Liver (tissue), 9 donors: ENCODE measurements around the gene CFAP74. TPM values are rescaled to one million over a fixed set of nuclear protein-coding genes. Genes with fewer than 3 reads are reported as not detected.

Experiments used
- DNase-seq: peaks from one replicate; pipeline ENCODE4 v3.0.0-alpha.2; 2017; ENCODE audit warnings: low spot score
- H3K27ac ChIP-seq, 2 donors: one replicate each; pipeline ENCODE4 v1.7.0; 2013; ENCODE audit warnings: inconsistent platforms in 2 of 2, low read length in 2 of 2, control low read depth in 1 of 2, low read depth in 1 of 2, mild to moderate bottlenecking in 1 of 2
- H3K27me3 ChIP-seq, 4 donors: one replicate each; pipeline versions ENCODE4 v1.6.1 to v1.7.0; 2013; ENCODE audit warnings: low read length in 3 of 4, inconsistent platforms in 1 of 4, mild to moderate bottlenecking in 1 of 4, moderate library complexity in 1 of 4; ENCODE audit not compliant: control insufficient read depth in 4 of 4, insufficient read depth in 4 of 4
- H3K36me3 ChIP-seq, 4 donors: one replicate each; pipeline versions ENCODE4 v1.6.1 to v1.7.0; 2013; ENCODE audit warnings: low read length in 3 of 4, mild to moderate bottlenecking in 3 of 4, low read depth in 1 of 4, moderate library complexity in 1 of 4; ENCODE audit not compliant: control insufficient read depth in 4 of 4, insufficient read depth in 3 of 4
- H3K4me1 ChIP-seq, 4 donors: one replicate each; pipeline versions ENCODE4 v1.6.1 to v1.7.0; 2013; ENCODE audit warnings: low read length in 3 of 4, mild to moderate bottlenecking in 3 of 4, moderate library complexity in 1 of 4; ENCODE audit not compliant: control insufficient read depth in 4 of 4, insufficient read depth in 4 of 4
- H3K4me3 ChIP-seq, 3 donors: one replicate each; pipeline versions ENCODE4 v1.6.1 to v1.7.0; 2013; ENCODE audit warnings: low read length in 3 of 3, control low read depth in 1 of 3, low read depth in 1 of 3, mild to moderate bottlenecking in 1 of 3
- H3K9ac ChIP-seq, 2 donors: one replicate each; pipeline ENCODE4 v1.7.0; 2013; ENCODE audit warnings: low read length in 2 of 2, mild to moderate bottlenecking in 2 of 2, moderate library complexity in 2 of 2, control low read depth in 1 of 2, low read depth in 1 of 2
- H3K9me3 ChIP-seq, 4 donors: one replicate each; pipeline versions ENCODE4 v1.6.1 to v1.7.0; 2013; ENCODE audit warnings: low read length in 3 of 4; ENCODE audit not compliant: control insufficient read depth in 4 of 4
- FOXA1 ChIP-seq: IDR thresholded peaks from 2 replicates; pipeline ENCODE4 v1.6.1; 2016; ENCODE audit warnings: antibody characterized with exemption
- FOXA2 ChIP-seq: IDR thresholded peaks from 2 replicates; pipeline ENCODE4 v1.6.1; 2016; ENCODE audit warnings: antibody characterized with exemption
- GABPA ChIP-seq, 2 donors: IDR thresholded peaks in 1 of 2; conservative IDR thresholded peaks in 1 of 2; 2 replicates each; pipeline ENCODE4 v1.6.1; 2016; ENCODE audit warnings: antibody characterized with exemption in 2 of 2, mild to moderate bottlenecking in 1 of 2, moderate library complexity in 1 of 2
- HNF4A ChIP-seq, 2 donors: conservative IDR thresholded peaks; 2 replicates each; pipeline ENCODE4 v1.6.1; 2016; ENCODE audit warnings: antibody characterized with exemption in 2 of 2, mild to moderate bottlenecking in 2 of 2
- JUND ChIP-seq, 2 donors: IDR thresholded peaks; 2 replicates each; pipeline ENCODE4 v1.6.1; 2016; ENCODE audit warnings: antibody characterized with exemption in 2 of 2
- NR2F2 ChIP-seq: IDR thresholded peaks from 2 replicates; pipeline ENCODE4 v1.6.1; 2016; ENCODE audit warnings: antibody characterized with exemption
- REST ChIP-seq: IDR thresholded peaks from 2 replicates; pipeline ENCODE4 v1.6.1; 2016; ENCODE audit warnings: antibody characterized with exemption, mild to moderate bottlenecking
- RXRA ChIP-seq, 2 donors: IDR thresholded peaks; 2 replicates each; pipeline ENCODE4 v1.6.1; 2017 to 2018; ENCODE audit warnings: antibody characterized with exemption in 2 of 2, mild to moderate bottlenecking in 1 of 2
- SP1 ChIP-seq: IDR thresholded peaks from 2 replicates; pipeline ENCODE4 v1.6.1; 2018; ENCODE audit warnings: antibody characterized with exemption, mild to moderate bottlenecking
- TAF1 ChIP-seq: conservative IDR thresholded peaks from 2 replicates; pipeline ENCODE4 v1.6.1; 2016; ENCODE audit warnings: antibody characterized with exemption, mild to moderate bottlenecking
- ZBTB33 ChIP-seq: IDR thresholded peaks from 2 replicates; pipeline ENCODE4 v1.6.1; 2016; ENCODE audit warnings: antibody characterized with exemption
- WGBS: extraction: QIAGEN DNeasy Blood & Tissue Kit; methylation state at CpG from one replicate; pipeline ENCODE4 v1.1.7; 2013; 5-methylcytosine and 5-hydroxymethylcytosine counted together
- polyA plus RNA-seq, 2 donors: library from polyadenylated mRNA; stranded (reverse) in 1 of 2; unstranded in 1 of 2; fragments of 200-250 nt in 1 of 2; fragments of >200 nt in 1 of 2; fragmentation: Nextera tagmentation in 1 of 2; extraction: Ambion mirVana in 1 of 2; gene quantifications; one replicate each; pipeline versions ENCODE4 v1.2.1 to v1.2.3, GENCODE V29; 2013 to 2015
- total RNA-seq, 2 donors: library from RNA; depleted of rRNA; stranded (reverse); fragments of >200 nt; gene quantifications; one replicate each; pipeline ENCODE4 v1.2.3, GENCODE V29; 2014
- TF ChIP-seq, protein P1 (sequence below): IDR thresholded peaks from 2 replicates; pipeline ENCODE4 v1.6.1; 2016; ENCODE audit warnings: antibody characterized with exemption
- TF ChIP-seq, protein P2 (sequence below): fragments of 150-350 bp; IDR thresholded peaks from 2 replicates; pipeline ENCODE4 v1.5.1; 2017; ENCODE audit warnings: improper control_type of control experiment, low read depth, low read length; ENCODE audit not compliant: missing input control
- donor health status: healthy.
- donor health status: healthy.
- donor health status: healthy.
- donor health status: healthy.
- donor health status: healthy.

CFAP74 gene
- total and polyA plus RNA-seq, 4 donors, result under 0.01 to 0.31 TPM; not detected in 2

- no peak overlapping the region for H3K9ac ChIP-seq
- H3K4me3 ChIP-seq, result no peak overlapping the region
- H3K27me3 ChIP-seq, result no peaks in the 10 kb centered on the region
- H3K4me1 ChIP-seq, result peaks cover 0 to 7% (median 5%) of the 10 kb centered on the region in 4 donors
- TF ChIP-seq ZBTB33, result no peak
- no peaks in the 10 kb centered on the region for H3K36me3 ChIP-seq
- 92% methylated on average over 12 of the region's 12 CpGs for WGBS
- H3K9me3 ChIP-seq, result no peaks in the 10 kb centered on the region
- no peak overlapping the region for H3K27ac ChIP-seq
- peak; percentile 22 for DNase-seq
Observed at GRCh38 chr1:1903224-1903623, 100.4 kb downstream of the CFAP74 start.

DNA sequence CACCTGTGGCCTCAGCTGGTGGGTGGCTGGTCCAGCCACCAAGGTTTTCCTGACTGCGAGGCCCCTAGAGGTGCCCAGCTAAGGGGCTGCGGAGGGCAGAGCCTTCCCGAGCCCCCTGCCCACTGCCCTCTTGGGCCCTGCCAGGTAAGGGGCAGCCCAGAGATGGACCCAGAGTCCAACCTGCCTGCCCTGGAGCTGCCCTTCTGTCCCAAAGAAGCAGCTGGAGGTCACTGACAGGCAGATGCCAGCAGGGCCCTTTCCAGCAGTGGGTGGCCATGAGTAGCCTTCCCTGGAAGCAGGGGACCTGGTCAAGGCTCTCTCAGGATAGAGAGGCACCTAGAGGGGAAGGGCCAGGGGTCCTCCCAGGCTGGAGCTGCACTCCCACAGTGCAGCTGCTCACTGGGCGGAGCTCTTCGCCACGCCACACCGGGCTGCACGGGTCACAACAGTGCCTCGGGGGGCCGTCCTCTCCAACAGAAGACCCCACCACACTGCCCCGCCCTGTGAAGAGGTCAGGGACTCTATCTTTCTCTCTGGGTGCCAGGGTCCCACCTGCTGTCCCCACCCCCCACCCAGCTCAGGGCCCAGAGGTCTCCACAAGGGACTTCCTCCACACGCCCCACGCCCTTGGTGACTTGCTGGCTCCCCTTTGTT is 101.8 kb downstream of the CFAP74 start:
- no peak overlapping the region for H3K4me3 ChIP-seq
- H3K9ac ChIP-seq, result no peak overlapping the region
- DNase-seq, result peak; percentile 34
- H3K36me3 ChIP-seq, result no peaks in the 10 kb centered on the region
- H3K4me1 ChIP-seq, result peaks cover 0 to 3% (median 0%) of the 10 kb centered on the region in 4 donors
- TF ChIP-seq GABPA (IDR thresholded peaks at IDR 0.05 in 1 of 2, conservative IDR thresholded peaks at IDR 0.05 in 1 of 2) (no peak), HNF4A (conservative IDR thresholded peaks at IDR 0.05) (no peak), NR2F2 (no peak), SP1 (no peak), FOXA1 (no peak), TAF1 (no peak), RXRA (IDR thresholded peaks at IDR 0.05) (no peak), FOXA2 (no peak)
- TF ChIP-seq, protein P1, sequence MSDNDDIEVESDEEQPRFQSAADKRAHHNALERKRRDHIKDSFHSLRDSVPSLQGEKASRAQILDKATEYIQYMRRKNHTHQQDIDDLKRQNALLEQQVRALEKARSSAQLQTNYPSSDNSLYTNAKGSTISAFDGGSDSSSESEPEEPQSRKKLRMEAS, result no peak
- TF ChIP-seq, protein P2, sequence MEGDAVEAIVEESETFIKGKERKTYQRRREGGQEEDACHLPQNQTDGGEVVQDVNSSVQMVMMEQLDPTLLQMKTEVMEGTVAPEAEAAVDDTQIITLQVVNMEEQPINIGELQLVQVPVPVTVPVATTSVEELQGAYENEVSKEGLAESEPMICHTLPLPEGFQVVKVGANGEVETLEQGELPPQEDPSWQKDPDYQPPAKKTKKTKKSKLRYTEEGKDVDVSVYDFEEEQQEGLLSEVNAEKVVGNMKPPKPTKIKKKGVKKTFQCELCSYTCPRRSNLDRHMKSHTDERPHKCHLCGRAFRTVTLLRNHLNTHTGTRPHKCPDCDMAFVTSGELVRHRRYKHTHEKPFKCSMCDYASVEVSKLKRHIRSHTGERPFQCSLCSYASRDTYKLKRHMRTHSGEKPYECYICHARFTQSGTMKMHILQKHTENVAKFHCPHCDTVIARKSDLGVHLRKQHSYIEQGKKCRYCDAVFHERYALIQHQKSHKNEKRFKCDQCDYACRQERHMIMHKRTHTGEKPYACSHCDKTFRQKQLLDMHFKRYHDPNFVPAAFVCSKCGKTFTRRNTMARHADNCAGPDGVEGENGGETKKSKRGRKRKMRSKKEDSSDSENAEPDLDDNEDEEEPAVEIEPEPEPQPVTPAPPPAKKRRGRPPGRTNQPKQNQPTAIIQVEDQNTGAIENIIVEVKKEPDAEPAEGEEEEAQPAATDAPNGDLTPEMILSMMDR, result no peak
- WGBS, result 81% methylated on average over 13 of the region's 13 CpGs
- no peaks in the 10 kb centered on the region for H3K9me3 ChIP-seq
- no peak overlapping the region for H3K27ac ChIP-seq
- no peaks in the 10 kb centered on the region for H3K27me3 ChIP-seq

- Histone ChIP-seq H3K9me3 (no peaks in the 10 kb centered on the region), H3K27ac (no peak overlapping the region), H3K36me3 (no peaks in the 10 kb centered on the region), H3K4me3 (no peak overlapping the region), H3K9ac (no peak overlapping the region), H3K27me3 (no peaks in the 10 kb centered on the region), H3K4me1 (peaks cover 0 to 3% (median 0%) of the 10 kb centered on the region in 4 donors)
- DNase-seq, result peak; percentile 29
- WGBS, result 83% methylated on average over 14 of the region's 14 CpGs
- no peak for TF ChIP-seq ZBTB33
- TF ChIP-seq, protein P2, result no peak
- no peak for TF ChIP-seq JUND (IDR thresholded peaks at IDR 0.05)
- TF ChIP-seq HNF4A (conservative IDR thresholded peaks at IDR 0.05), result no peak
- no peak for TF ChIP-seq REST
Observed at GRCh38 chr1:1900883-1901640, 102.5 kb downstream of the CFAP74 start.
